GM19463 (cell line): ENCODE results near the gene SNX4.

Experiments used
- ATAC-seq: cut with Tn5 transposase; IDR thresholded peaks from one replicate; pipeline ENCODE4 v1.9.1; 2021; ENCODE audit warnings: mild to moderate bottlenecking, moderate library complexity; ENCODE audit not compliant: unreplicated experiment

Gene SNX4

GRCh38 chr3:125470671-125471070 lies 49.3 kb downstream of the SNX4 start:
- no peak for ATAC-seq

DNA sequence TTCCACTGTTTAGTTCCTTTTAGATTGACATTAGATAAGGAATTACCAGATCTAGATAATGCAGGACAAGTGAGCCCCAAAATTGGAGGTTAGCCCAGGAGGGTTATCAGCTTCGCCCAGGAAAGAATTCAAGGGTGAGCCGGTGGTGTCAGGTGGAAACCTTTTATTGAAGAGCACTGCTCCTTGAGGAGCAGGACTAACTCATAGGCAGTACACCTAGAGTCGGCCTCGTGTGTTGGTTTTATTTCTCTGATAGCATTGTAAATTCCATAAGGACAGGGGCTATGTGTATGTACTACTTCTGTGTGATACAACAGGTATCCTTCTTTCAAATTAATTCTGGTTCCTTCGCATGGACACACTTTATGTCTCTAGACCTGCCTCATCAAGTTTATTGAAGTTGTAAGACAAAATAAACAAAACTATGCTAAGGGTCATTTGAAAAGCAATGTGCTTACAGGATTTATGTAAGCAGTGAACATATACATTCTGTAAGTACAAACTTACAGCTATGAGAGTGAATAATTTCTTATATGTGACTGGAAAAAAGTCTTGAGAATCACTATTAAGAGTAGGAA lies 57.2 kb downstream of the SNX4 start:
- no peak for ATAC-seq

GRCh38 chr3:125461896-125462295 lies 58.1 kb downstream of the SNX4 start:
- no peak for ATAC-seq

- no peak for ATAC-seq
Measured at GRCh38 chr3:125460233-125460632, 59.8 kb downstream of the SNX4 start.

- ATAC-seq = no peak
Measured at GRCh38 chr3:125443923-125444322, 76.1 kb downstream of the SNX4 start.

GRCh38 chr3:125442506-125442905 lies 77.5 kb downstream of the SNX4 start:
- no peak for ATAC-seq

GRCh38 chr3:125440970-125441369 lies 79.0 kb downstream of the SNX4 start:
- ATAC-seq = no peak

DNA sequence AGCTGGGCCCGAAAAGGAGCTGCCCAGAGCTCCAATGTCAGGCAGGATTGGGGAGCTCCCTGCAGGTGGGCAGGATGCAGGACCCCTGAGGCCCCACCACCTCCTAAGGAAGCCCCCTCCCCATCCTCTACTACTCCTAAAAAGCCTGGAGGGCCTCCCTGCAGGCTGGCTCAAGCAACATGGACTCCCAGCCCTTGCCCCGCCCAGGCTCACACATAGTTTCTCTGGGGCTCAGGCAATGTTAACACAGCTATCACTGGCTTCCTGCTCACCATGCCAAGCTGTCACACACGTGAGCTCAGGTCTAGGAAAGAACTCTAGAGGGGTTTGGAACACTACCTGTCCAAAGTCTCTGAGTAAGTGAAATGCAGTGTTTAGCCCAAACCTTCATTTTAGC lies 79.4 kb downstream of the SNX4 start:
- no peak for ATAC-seq

- ATAC-seq = no peak
Measured at GRCh38 chr3:125437631-125438435, 82.2 kb downstream of the SNX4 start.

GRCh38 chr3:125436921-125437320 lies 83.1 kb downstream of the SNX4 start:
- no peak for ATAC-seq

DNA sequence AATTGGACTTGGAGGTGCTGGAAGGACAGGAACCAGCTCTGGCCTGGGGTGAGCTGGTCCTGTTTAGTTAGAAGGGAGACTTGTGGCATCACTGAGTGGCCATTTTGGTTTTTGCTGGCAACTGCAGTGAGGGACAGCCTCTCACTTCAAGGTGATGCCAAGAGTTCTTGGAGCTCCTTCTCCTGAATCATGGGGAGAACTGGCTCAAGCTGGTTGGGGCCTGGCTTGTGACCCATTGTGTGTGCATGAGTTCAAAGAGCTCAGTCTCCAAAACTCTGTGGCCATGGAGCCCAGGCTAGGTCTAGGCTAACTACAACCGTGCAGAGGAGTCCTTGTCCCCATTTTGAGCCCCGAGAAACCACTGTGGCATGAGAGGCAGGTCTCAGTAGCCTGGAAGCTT lies 84.8 kb downstream of the SNX4 start:
- no peak for ATAC-seq

GRCh38 chr3:125434582-125435011 lies 85.4 kb downstream of the SNX4 start:
- ATAC-seq = peak; percentile 58

- ATAC-seq = no peak
Measured at GRCh38 chr3:125433611-125434041, 86.4 kb downstream of the SNX4 start.

- ATAC-seq = no peak
Measured at GRCh38 chr3:125433091-125433534, 86.9 kb downstream of the SNX4 start.

DNA sequence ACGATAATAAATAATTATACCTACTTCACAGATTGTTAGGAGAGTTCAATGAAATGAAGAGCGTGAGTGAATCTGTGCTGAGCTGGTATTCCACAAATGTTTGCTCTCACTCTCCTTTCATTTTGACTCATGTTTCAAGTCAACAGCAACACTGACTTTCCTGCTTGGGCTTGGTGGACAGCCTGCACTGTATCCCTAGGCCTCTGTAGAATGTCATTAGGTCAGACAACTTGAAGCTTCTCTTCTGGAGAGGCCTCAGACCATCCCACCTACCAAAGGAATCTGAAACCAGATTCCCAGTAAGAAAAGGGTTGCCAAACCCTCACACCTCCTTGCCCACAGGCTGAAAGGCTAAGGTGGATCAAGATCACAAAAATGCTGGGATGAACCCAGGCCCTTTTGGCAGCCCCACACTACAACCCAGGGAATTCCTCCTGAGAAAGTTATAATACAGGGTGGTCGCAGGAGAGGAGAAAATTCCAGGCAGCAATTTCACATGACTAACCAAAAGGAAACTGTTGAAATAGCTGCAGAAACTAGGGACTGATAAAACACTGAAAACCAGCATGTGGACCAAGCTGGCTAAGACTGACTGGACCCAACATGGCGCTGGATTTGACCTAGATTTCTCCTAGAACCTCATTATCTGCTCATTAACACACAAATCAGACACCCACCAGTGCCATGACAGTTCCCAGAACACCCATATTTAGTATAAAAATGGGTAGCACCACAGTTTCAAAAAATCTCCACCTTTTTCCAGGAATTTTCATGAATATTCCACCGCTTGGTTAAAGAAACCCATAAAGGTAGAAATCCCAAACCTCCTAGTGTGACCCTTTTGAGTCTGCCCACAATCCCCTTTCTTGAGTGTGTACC lies 87.9 kb downstream of the SNX4 start:
- ATAC-seq = no peak

DNA sequence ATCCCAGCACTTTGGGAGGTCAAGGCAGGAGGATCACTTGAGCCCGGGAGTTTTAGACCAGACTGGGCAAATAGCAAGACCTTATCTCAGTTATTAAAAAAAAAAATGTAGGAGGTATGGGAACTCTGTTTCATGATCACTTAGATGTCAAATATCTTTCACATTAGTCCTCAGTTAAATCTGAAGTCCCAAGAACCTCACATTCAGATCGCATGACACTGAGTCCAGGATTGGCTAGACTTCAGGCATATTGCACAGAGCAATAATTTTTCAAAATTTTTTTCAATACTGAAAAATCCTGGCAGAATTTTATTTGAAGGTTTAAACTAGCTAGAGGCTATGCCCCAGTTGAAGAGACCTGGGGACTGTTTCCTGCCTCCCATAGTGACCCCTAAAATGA lies 88.6 kb downstream of the SNX4 start:
- no peak for ATAC-seq

DNA sequence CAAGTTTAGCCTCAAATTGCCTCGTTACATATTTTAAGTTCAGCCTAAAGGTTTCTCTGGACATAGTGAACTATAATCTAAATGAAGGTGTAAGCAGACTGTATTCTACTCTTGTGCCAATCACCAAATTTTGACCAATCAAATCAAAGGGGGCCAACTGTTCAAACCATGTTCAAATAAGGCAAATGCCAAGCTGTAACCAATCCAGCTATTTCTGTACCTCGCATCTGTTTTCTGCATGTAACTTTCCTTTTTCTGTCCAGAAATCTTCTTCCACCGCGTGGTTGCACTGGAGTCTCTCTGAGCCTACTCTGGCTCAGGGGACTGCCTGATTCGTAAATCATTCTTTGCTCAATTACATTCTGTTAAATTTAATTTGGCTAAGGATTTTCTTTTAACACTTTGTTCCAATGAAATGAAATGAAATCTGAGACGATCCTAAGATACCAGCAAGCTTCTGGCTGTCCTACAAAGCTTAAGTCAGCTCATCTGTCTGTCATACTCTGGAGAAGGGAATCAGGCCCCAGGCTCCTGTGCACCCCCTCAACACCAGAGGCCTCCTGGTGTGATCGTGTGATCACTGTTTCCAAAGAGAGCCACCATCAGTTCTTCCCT lies 91.7 kb downstream of the SNX4 start:
- no peak for ATAC-seq

DNA sequence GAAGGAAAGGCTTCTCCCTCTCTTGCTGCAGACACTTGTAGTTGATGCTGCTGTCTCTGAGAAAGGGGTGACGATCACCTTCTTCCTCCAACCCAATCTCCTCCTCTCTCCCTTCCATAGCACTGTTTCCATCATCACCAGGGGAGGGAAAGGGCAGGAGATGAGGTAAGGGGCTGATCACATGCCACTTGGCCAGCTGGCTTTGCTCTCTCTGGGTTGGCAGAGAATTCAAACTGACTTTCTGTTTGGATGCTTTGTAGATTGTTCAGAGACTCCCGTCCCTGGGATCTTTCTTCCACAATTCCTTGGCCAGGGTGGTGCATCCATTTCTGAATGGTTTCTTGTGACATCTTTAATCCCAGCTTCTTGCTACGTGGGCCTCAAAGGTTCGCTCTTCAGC lies 101.7 kb downstream of the SNX4 start:
- no peak for ATAC-seq

DNA sequence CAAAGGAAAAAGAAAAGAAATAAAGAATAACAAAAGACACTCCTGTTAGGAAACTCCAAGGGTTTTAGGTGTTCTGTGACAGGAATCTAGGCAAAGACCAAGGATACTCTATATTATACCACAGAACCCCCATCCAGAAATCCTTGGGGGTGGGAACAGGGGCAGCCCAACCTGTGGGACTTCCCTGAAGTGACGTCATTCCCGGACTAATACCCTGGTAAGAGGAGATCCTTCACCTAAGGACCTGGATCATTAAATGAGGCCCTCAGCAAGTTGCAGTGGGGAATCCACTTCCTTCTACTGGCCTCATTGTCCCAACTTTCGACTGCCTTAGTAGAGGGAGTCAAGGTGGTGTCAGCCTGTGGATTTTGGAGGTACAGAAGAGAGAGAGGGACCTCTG lies 103.8 kb downstream of the SNX4 start:
- no peak for ATAC-seq

DNA sequence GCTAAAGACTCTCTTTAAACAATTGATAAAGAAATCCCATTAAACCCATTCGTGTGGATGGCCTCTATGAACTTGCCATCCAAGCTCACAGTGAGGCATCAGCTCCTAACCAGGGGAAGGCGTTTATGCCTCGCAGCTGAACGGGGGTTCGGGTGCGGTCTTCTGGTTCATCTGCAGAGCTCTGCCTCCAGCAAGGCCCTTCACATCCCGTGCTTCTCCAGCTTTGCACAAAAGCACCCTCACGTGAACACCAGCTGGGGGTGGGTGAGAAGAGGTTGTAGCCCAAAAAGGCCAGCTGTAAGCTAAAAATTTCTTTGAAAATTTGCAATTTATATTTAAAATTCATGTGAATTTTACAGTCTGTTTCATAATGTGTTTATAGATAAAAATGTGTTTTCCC lies 105.3 kb downstream of the SNX4 start:
- no peak for ATAC-seq

DNA sequence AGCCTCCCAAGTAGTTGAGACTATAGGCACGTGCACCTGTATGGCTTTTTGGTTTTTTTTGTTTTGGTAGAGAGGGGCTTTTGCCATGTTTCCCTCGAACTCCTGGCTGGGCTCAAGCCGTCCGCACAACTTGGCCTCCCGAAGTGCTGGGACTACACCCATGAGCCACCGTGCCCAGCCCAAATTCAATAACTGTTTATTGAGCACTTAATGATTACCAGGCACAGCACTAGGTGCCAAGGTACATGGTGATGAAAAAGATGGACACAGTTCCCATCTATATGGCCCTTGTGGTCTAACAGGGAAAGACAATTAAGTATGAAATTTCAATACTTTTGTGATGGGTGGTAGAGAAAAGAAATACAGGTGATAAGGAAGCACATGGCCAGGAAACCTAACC lies 109.1 kb downstream of the SNX4 start:
- no peak for ATAC-seq
